PC-3 (cell line): ENCODE data around the gene SHISA6.

Source experiments
- CTCF ChIP-seq: fragments of 300-600 bp; sonication (generic); conservative IDR thresholded peaks from 2 replicates; pipeline ENCODE4 v1.5.1; 2017; ENCODE audit warnings: antibody characterized with exemption, low read depth, mild to moderate bottlenecking, low read length
- EZH2phosphoT487 ChIP-seq: fragments of 300-600 bp; sonication (generic); IDR thresholded peaks from 2 replicates; pipeline ENCODE4 v1.6.1; 2018; ENCODE audit warnings: mild to moderate bottlenecking, antibody characterized with exemption, low read length, borderline replicate concordance

GRCh38 chr17:11561281-11561680, 320.3 kb downstream of the SHISA6 start:
- TF ChIP-seq EZH2phosphoT487, result no peak
- TF ChIP-seq CTCF, result no peak
